DOHH2 (cell line): ENCODE data around the gene PPY.

Source experiments
- H3F3A ChIP-seq: fragments of 200-600 bp; sonication (generic), shearing (Covaris generic); 2 replicates; pipeline ENCODE4 v1.6.0; 2016; ENCODE audit warnings: antibody characterized with exemption, mild to moderate bottlenecking; ENCODE audit not compliant: control insufficient read depth, insufficient read depth
- H3K27ac ChIP-seq: fragments of 200-600 bp; sonication (generic); 2 replicates; pipeline ENCODE4 v1.5.1; 2014; ENCODE audit warnings: low read depth, mild to moderate bottlenecking, low read length, moderate library complexity
- H3K27me3 ChIP-seq: fragments of 200-600 bp; sonication (generic); 2 replicates; pipeline ENCODE4 v1.6.1; 2014; ENCODE audit warnings: mild to moderate bottlenecking, low read length, mixed read lengths; ENCODE audit not compliant: control insufficient read depth
- H3K36me3 ChIP-seq: fragments of 200-600 bp; sonication (generic); 2 replicates; pipeline ENCODE4 v1.6.1; 2014; ENCODE audit warnings: mild to moderate bottlenecking, low read length, moderate library complexity, mixed read lengths; ENCODE audit not compliant: control insufficient read depth
- H3K4me1 ChIP-seq: fragments of 200-600 bp; sonication (generic); 2 replicates; pipeline ENCODE4 v1.6.1; 2014; ENCODE audit warnings: mild to moderate bottlenecking, low read length, mixed read lengths; ENCODE audit not compliant: control insufficient read depth
- H3K4me2 ChIP-seq: fragments of 200-600 bp; sonication (generic); 2 replicates; pipeline ENCODE4 v1.6.0; 2014; ENCODE audit warnings: mild to moderate bottlenecking, low read length, moderate library complexity
- H3K4me3 ChIP-seq: fragments of 200-600 bp; sonication (generic); 2 replicates; pipeline ENCODE4 v1.5.1; 2014; ENCODE audit warnings: mild to moderate bottlenecking, low read length, mixed read lengths
- H3K79me2 ChIP-seq: fragments of 200-600 bp; sonication (generic); 2 replicates; pipeline ENCODE4 v1.6.1; 2014; ENCODE audit warnings: mild to moderate bottlenecking, low read length, mixed read lengths; ENCODE audit not compliant: control insufficient read depth
- H3K9me2 ChIP-seq: fragments of 200-600 bp; sonication (generic); replicated peaks from 2 replicates; pipeline ENCODE4 v1.6.1; 2014; ENCODE audit warnings: mild to moderate bottlenecking, low read length, mixed read lengths; ENCODE audit not compliant: control insufficient read depth
- H3K9me3 ChIP-seq: fragments of 200-600 bp; sonication (generic); 2 replicates; pipeline ENCODE4 v1.6.1; 2014; ENCODE audit warnings: antibody characterized with exemption, low read length, mixed read lengths; ENCODE audit not compliant: control insufficient read depth, insufficient read depth
- H4K20me1 ChIP-seq: fragments of 200-600 bp; sonication (generic); 2 replicates; pipeline ENCODE4 v1.6.0; 2014; ENCODE audit warnings: low read depth, mild to moderate bottlenecking, antibody characterized with exemption, low read length, moderate library complexity; ENCODE audit not compliant: control insufficient read depth, insufficient read depth
- EZH2phosphoT487 ChIP-seq: fragments of 200-600 bp; sonication (generic); IDR thresholded peaks from 2 replicates; pipeline ENCODE4 v1.6.1; 2017; ENCODE audit warnings: borderline replicate concordance, mild to moderate bottlenecking, antibody characterized with exemption, low read length, moderate library complexity, mixed read lengths
- TF ChIP-seq, protein P1 (sequence below): fragments of 200-600 bp; sonication (generic); IDR thresholded peaks from one replicate; pipeline ENCODE4 v1.5.1; 2014; ENCODE audit warnings: antibody characterized with exemption, mild to moderate bottlenecking, low read depth, low read length; ENCODE audit not compliant: poor library complexity, severe bottlenecking

The PPY gene

GRCh38 chr17:43905985-43906852 lies 36.1 kb downstream of the PPY start:
- H3K27me3 ChIP-seq = peaks cover 66% of the 10 kb centered on the region

DNA sequence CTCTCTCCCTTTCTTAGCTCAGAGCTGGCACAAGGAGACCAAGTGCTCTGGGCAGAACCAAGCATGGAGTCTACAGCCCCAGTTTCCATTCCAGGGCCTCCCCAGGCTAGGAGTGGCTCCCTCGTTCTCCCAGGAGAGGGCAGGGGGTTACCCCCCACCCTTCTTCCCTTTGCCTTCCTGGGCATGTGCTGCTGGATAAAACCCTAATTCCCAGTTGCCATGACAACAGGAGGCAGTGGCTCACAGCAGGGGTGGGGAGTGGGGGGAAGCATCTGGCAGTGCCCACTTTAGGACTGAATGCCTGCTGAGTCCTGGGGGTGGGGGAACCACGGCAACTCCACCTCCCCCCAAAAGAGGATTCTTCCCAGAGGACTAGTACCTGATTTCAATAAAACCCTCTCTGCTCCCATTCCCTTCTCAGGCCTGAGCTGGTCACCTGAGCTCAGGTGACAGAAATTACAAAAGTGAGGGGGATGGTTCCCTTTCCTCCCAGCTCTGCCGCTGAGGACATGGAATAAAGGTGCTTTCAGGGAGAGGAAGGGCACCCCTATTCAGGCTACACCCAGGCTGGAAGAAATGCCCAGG lies 36.8 kb downstream of the PPY start:
- H3K4me2 ChIP-seq = no peak overlapping the region
- no peaks in the 10 kb centered on the region for H4K20me1 ChIP-seq
- no peaks in the 10 kb centered on the region for H3K79me2 ChIP-seq
- H3F3A ChIP-seq = no peaks in the 10 kb centered on the region
- peaks cover 15% of the 10 kb centered on the region for H3K4me1 ChIP-seq
- no peak for TF ChIP-seq EZH2phosphoT487
- H3K27ac ChIP-seq = no peak overlapping the region
- no peak overlapping the region for H3K4me3 ChIP-seq
- no peaks in the 10 kb centered on the region for H3K36me3 ChIP-seq
- H3K9me3 ChIP-seq = no peaks in the 10 kb centered on the region
- no peaks in the 10 kb centered on the region for H3K9me2 ChIP-seq
- peaks cover 71% of the 10 kb centered on the region for H3K27me3 ChIP-seq

More at GRCh38 chr17:43905985-43906852, 36.1 kb downstream of the PPY start:
- Histone ChIP-seq H3F3A (no peaks in the 10 kb centered on the region), H3K4me3 (no peak overlapping the region), H3K27ac (no peak overlapping the region), H3K79me2 (no peaks in the 10 kb centered on the region), H3K4me2 (no peak overlapping the region), H3K9me3 (no peaks in the 10 kb centered on the region), H3K4me1 (peaks cover 12% of the 10 kb centered on the region), H4K20me1 (no peaks in the 10 kb centered on the region), H3K9me2 (no peaks in the 10 kb centered on the region), H3K36me3 (no peaks in the 10 kb centered on the region)
- TF ChIP-seq, protein P1, sequence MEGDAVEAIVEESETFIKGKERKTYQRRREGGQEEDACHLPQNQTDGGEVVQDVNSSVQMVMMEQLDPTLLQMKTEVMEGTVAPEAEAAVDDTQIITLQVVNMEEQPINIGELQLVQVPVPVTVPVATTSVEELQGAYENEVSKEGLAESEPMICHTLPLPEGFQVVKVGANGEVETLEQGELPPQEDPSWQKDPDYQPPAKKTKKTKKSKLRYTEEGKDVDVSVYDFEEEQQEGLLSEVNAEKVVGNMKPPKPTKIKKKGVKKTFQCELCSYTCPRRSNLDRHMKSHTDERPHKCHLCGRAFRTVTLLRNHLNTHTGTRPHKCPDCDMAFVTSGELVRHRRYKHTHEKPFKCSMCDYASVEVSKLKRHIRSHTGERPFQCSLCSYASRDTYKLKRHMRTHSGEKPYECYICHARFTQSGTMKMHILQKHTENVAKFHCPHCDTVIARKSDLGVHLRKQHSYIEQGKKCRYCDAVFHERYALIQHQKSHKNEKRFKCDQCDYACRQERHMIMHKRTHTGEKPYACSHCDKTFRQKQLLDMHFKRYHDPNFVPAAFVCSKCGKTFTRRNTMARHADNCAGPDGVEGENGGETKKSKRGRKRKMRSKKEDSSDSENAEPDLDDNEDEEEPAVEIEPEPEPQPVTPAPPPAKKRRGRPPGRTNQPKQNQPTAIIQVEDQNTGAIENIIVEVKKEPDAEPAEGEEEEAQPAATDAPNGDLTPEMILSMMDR = no peak
- no peak for TF ChIP-seq EZH2phosphoT487

DNA sequence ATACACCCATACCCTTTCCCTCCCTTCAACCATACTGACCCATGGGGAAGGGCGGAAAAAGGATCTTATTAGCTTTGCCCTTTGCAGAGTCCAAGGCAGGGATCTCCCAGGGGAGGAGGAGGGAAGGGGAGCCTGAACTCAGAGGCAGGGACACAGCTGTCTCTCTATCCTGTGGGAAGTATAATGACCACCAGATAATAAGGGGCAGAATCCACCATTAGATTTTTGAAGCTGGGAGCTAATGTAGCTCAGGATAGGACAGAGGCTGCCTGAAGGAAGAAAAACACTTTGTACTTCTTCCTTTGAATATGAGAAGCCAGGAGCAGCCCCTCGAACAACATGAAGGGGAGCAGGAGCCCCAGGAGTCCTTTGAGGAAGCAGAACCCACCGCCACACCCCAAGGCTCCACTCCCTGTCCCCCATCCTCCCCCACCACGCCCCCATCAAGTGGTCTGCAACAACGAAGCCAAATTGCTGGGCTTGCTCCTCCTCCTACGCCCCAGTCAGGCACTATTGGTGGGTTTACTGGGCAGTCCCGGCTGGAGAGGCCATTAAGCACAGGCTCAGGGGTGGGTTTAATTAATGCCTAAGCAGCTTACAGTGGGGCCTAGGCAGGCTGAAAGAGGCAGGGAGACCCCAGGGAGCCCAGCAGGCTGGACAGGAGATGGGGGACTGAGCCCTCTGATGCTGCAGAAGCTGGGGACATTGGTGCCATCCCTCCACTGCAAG lies 40.3 kb downstream of the PPY start:
- H4K20me1 ChIP-seq = no peaks in the 10 kb centered on the region
- no peaks in the 10 kb centered on the region for H3K79me2 ChIP-seq
- H3K9me2 ChIP-seq = no peaks in the 10 kb centered on the region
- no peak overlapping the region for H3K4me2 ChIP-seq
- H3F3A ChIP-seq = no peaks in the 10 kb centered on the region
- H3K4me1 ChIP-seq = peaks cover 10% of the 10 kb centered on the region
- H3K4me3 ChIP-seq = no peak overlapping the region
- H3K9me3 ChIP-seq = no peaks in the 10 kb centered on the region
- H3K36me3 ChIP-seq = no peaks in the 10 kb centered on the region
- TF ChIP-seq, protein P1 = no peak
- no peak for TF ChIP-seq EZH2phosphoT487
- H3K27me3 ChIP-seq = peaks cover 55% of the 10 kb centered on the region
- no peak overlapping the region for H3K27ac ChIP-seq
